ENCODE results near the gene RBPMS2.

GRCh38 chr15:64691896-64692565, 83.4 kb downstream of the RBPMS2 start:
- TF ChIP-seq POLR2AphosphoS5 (IDR thresholded peaks at IDR 0.05; ENCODE audit: insufficient read depth in 1 of 2, low read depth in 1 of 2): no peak
- no peak for TF ChIP-seq POLR2A (IDR thresholded peaks at IDR 0.05)
